GM19455 (cell line): Measurements from ENCODE around the gene PRR20G.

Experiments
- ATAC-seq: cut with Tn5 transposase; IDR thresholded peaks from one replicate; pipeline ENCODE4 v1.9.1; 2021; ENCODE audit not compliant: unreplicated experiment

PRR20G gene

GRCh38 chr3:127235706-127236105 lies 52.1 kb downstream of the PRR20G start:
- ATAC-seq = no peak

DNA sequence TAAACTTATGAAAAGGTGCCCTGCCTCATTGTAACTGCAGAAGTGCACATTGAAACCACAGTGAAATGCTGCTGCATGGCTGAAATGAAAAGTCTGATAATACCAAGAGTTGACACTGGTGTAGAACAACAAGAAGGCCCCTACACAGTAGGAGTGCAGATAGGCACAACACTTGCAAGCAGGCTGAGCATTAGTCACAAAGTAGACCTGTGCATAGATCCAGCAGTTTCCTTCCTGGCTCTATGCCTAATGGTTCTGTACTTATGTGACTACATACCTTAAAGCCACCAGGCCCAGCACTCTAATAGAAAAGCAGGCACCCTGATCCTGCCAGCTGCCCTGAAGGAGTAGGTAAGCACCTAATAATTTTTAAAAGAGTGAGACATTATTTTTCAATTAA lies 53.1 kb downstream of the PRR20G start:
- ATAC-seq = no peak
